ENCODE results near the gene CPN2. TPM values are rescaled to one million over a fixed set of nuclear protein-coding genes. Genes with fewer than 3 reads are reported as not detected.

The CPN2 gene
- total and polyA plus RNA-seq, 2 of the 13 experiments (the other 11 are each of a cell fraction or from before 2014, with no cell fraction given), result 26.7 to 27.7 TPM

GRCh38 chr3:194367992-194368841 is 17.1 kb upstream of the CPN2 start:
- no peaks in the 10 kb centered on the region for H3K36me3 ChIP-seq (replicated peaks in 1 of 2; ENCODE audit: control insufficient read depth in 1 of 2, insufficient read depth in 2 of 2, low read length in 2 of 2)
- CTCF ChIA-PET (ENCODE audit: low intra/inter-chr PET ratio, low total read pairs), result no interaction called here
- 49% methylated on average over 14 of the region's 18 CpGs for WGBS (ENCODE audit: low lambda C conversion rate)
- H3K9ac ChIP-seq (ENCODE audit: insufficient read depth, low read depth, low read length), result no peak overlapping the region
- no peaks in the 10 kb centered on the region for H3K79me2 ChIP-seq (ENCODE audit: insufficient read depth, low read length)
- TF ChIP-seq CSRNP1 (CRISPR knock-in tag; IDR thresholded peaks at IDR 0.05) (no peak), MNT (IDR thresholded peaks at IDR 0.05) (peak; percentile 55; the same call in 1 of the 2 replicates)
- in situ Hi-C loops (cut with HindIII; ENCODE audit: extremely low pct_ligation_motif_present, low pct_unique_long_range_greater_than_20kb), result no loop called here
- FAIRE-seq (no peak), DNase-seq (ENCODE audit: low spot score) (no peak), ATAC-seq (no peak; the same call in 2 of the 3 replicates)
- peaks cover 14% of the 10 kb centered on the region for H3K4me1 ChIP-seq (ENCODE audit: insufficient read depth, low read length)
- H3K4me3 ChIP-seq (replicated peaks in 1 of 3; ENCODE audit: insufficient read depth in 1 of 3, low read depth in 2 of 3, low read length in 3 of 3), result no peak overlapping the region
- BruUV-seq (replicated peaks), result no TSS peak
- no peaks in the 10 kb centered on the region for H3K9me3 ChIP-seq (ENCODE audit: low read length)
- no peak overlapping the region for H3K4me2 ChIP-seq (ENCODE audit: low read depth, low read length)
- POLR2A ChIA-PET, result no interaction called here
- H3K27me3 ChIP-seq (ENCODE audit: control insufficient read depth in 1 of 2, insufficient read depth in 2 of 2, low read length in 2 of 2), result peaks cover 13 to 74% of the 10 kb centered on the region in 2 experiments; a peak in 4 of 5 replicates
- intact Hi-C loops (cut with micrococcal nuclease; ENCODE audit: unreplicated experiment), result loop anchor here (2.0 kb wide), 1 partner anchor 37 kb away; no protein-coding TSS in a partner anchor
- H3K27ac ChIP-seq (ENCODE audit: extremely low read length, insufficient read depth, low read length), result no peak overlapping the region
- H4K20me1 ChIP-seq (ENCODE audit: insufficient read depth, low read length), result no peaks in the 10 kb centered on the region
- no peak overlapping the region for H2AFZ ChIP-seq (ENCODE audit: low read length)
